Panc1 (cell line): ENCODE data around the gene ACVR1B. TPM values are rescaled to one million over a fixed set of nuclear protein-coding genes. Genes with fewer than 3 reads are reported as not detected.
A peak's percentile ranks its signal among the peaks of the same experiment; 100 is the strongest.

Experiments
- ATAC-seq: fragments of 200-7000 bp; cut with Tn5 transposase; 2 replicates; pipeline ENCODE4 v1.9.1; 2020; ENCODE audit warnings: mild to moderate bottlenecking, moderate library complexity
- BruUV-seq: library from RNA; stranded (reverse); fragments of 400-500 nt; replicated peaks from 2 replicates; lab custom pipeline; 2021; lab: Mats Ljungman, UMichigan
- CTCF ChIA-PET: fragments of 300-600 bp; sonication (Branson Sonifier 250); formaldehyde crosslinking; loops from one replicate; lab custom pipeline; 2022; ENCODE audit warnings: antibody characterized with exemption; lab: Charles Lee
- POLR2A ChIA-PET: fragments of 300-600 bp; sonication (Branson Sonifier 250); formaldehyde crosslinking; loops from one replicate; lab custom pipeline; 2022; ENCODE audit warnings: antibody characterized with exemption; lab: Charles Lee
- DNase-seq: peaks from one replicate; pipeline ENCODE4 v3.0.0-alpha.2; 2010; ENCODE audit warnings: low read depth, low spot score
- H3K27ac ChIP-seq: 2 replicates; pipeline ENCODE4 v1.5.1; 2011; ENCODE audit warnings: mild to moderate bottlenecking, low read length, inconsistent platforms
- H3K27me3 ChIP-seq: fragments of 200-500 bp; sonication (Bioruptor generic); 2 replicates; pipeline ENCODE4 v1.6.0; 2014; ENCODE audit warnings: low read length, inconsistent platforms; ENCODE audit not compliant: control insufficient read depth, insufficient read depth
- H3K36me3 ChIP-seq: fragments of 200-500 bp; sonication (Bioruptor generic); 2 replicates; pipeline ENCODE4 v1.5.1; 2014; ENCODE audit warnings: inconsistent platforms, mild to moderate bottlenecking, low read length, moderate library complexity; ENCODE audit not compliant: control insufficient read depth, insufficient read depth
- H3K4me1 ChIP-seq: 2 replicates; pipeline ENCODE4 v1.5.1; 2011; ENCODE audit warnings: inconsistent platforms, mild to moderate bottlenecking, low read length, moderate library complexity; ENCODE audit not compliant: control insufficient read depth, insufficient read depth
- H3K4me3 ChIP-seq, 2 experiments: 2 replicates each; pipeline ENCODE4 v1.5.1; 2011 to 2012; ENCODE audit warnings: low read depth in 2 of 2, low read length in 2 of 2, mild to moderate bottlenecking in 2 of 2, inconsistent platforms in 1 of 2, moderate library complexity in 1 of 2
- H3K9me3 ChIP-seq: fragments of 200-500 bp; sonication (Bioruptor generic); 2 replicates; pipeline ENCODE4 v1.5.1; 2014; ENCODE audit warnings: low read depth, mild to moderate bottlenecking, inconsistent platforms, low read length, moderate library complexity; ENCODE audit not compliant: control insufficient read depth, insufficient read depth
- CTCF ChIP-seq: fragments of 450-650 bp; IDR thresholded peaks from 2 replicates; pipeline ENCODE4 v1.5.1; 2017; ENCODE audit warnings: mild to moderate bottlenecking
- POLR2AphosphoS5 ChIP-seq: IDR thresholded peaks from 2 replicates; pipeline ENCODE4 v1.6.1; 2012; ENCODE audit warnings: mild to moderate bottlenecking, low read depth, low read length, moderate library complexity
- REST ChIP-seq, 2 experiments: IDR thresholded peaks; 2 replicates each; pipeline ENCODE4 v1.6.1; 2011 to 2012; ENCODE audit warnings: low read depth in 2 of 2, control low read depth in 1 of 2, low read length in 1 of 2, mild to moderate bottlenecking in 1 of 2, moderate library complexity in 1 of 2; ENCODE audit not compliant: insufficient read depth in 1 of 2
- SIN3A ChIP-seq: IDR thresholded peaks from 2 replicates; pipeline ENCODE4 v1.6.1; 2012; ENCODE audit warnings: low read depth, mild to moderate bottlenecking, low read length, moderate library complexity, borderline replicate concordance; ENCODE audit not compliant: insufficient read depth
- TCF7L2 ChIP-seq: IDR thresholded peaks from 2 replicates; pipeline ENCODE4 v1.6.1; 2011; ENCODE audit warnings: mild to moderate bottlenecking, low read depth, low read length, inconsistent platforms
- in situ Hi-C: cut with HindIII; loops from 2 replicates; pipeline ENCODE4 v1.10.0; 2016; ENCODE audit warnings: low sequenced_read_pairs, low pct_unique_long_range_greater_than_20kb
- intact Hi-C: fragments of 100-400 bp; cut with micrococcal nuclease; formaldehyde crosslinking; loops from one replicate; pipeline ENCODE4 v1.10.0; 2022; ENCODE audit not compliant: unreplicated experiment
- total RNA-seq: library from RNA; stranded (reverse); gene quantifications from one replicate; pipeline ENCODE4 v1.2.1, GENCODE V29; 2021; ENCODE audit not compliant: unreplicated experiment

ACVR1B gene
- total RNA-seq, 1 experiment from 2014 or later = 23.0 TPM

GRCh38 chr12:52007158-52007921 lies 55.8 kb downstream of the ACVR1B start:
- H3K4me3 ChIP-seq = peak overlapping the region; percentile 29 to 41
- BruUV-seq = no TSS peak
- in situ Hi-C loops = no loop called here
- ChIA-PET CTCF (no interaction called here), POLR2A (interaction anchor here (0.6 kb wide), 1 partner anchor 16 kb away, joined by 15 read pairs; no protein-coding TSS in a partner anchor)
- ATAC-seq (no peak; the same call in 1 of the 2 replicates), DNase-seq (no peak)
- peaks cover 4% of the 10 kb centered on the region; the same call in 1 of the 2 replicates for H3K27me3 ChIP-seq
- H3K36me3 ChIP-seq = no peaks in the 10 kb centered on the region
- intact Hi-C loops = no loop called here
- no peaks in the 10 kb centered on the region for H3K9me3 ChIP-seq
- H3K4me1 ChIP-seq = no peaks in the 10 kb centered on the region
- no peak overlapping the region for H3K27ac ChIP-seq
- TF ChIP-seq TCF7L2 = no peak
- no peak for TF ChIP-seq REST (IDR thresholded peaks at IDR 0.05; ENCODE audit: insufficient read depth in 1 of 2, low read depth in 2 of 2, low read length in 1 of 2)
- no peak for TF ChIP-seq POLR2AphosphoS5
- no peak for TF ChIP-seq CTCF
- TF ChIP-seq SIN3A = no peak

- Histone ChIP-seq H3K27me3 (peaks cover 4% of the 10 kb centered on the region; the same call in 1 of the 2 replicates), H3K9me3 (no peaks in the 10 kb centered on the region), H3K36me3 (no peaks in the 10 kb centered on the region), H3K4me1 (no peaks in the 10 kb centered on the region), H3K27ac (no peak overlapping the region), H3K4me3 (no peak overlapping the region)
- ChIA-PET CTCF (interaction anchor here (0.7 to 1.1 kb wide), 3 partner anchors 13 to 323 kb away, joined by 4 to 7 read pairs (median 4); no protein-coding TSS in a partner anchor), POLR2A (interaction anchor here (0.6 kb wide), 1 partner anchor 15 kb away, joined by 15 read pairs; no protein-coding TSS in a partner anchor)
- no peak for TF ChIP-seq REST (IDR thresholded peaks at IDR 0.05; ENCODE audit: insufficient read depth in 1 of 2, low read depth in 2 of 2, low read length in 1 of 2)
- no peak for TF ChIP-seq TCF7L2
- no peak for TF ChIP-seq POLR2AphosphoS5
- TF ChIP-seq CTCF = no peak
- TF ChIP-seq SIN3A = no peak
- DNase-seq (no peak), ATAC-seq (no peak)
- in situ Hi-C loops (no loop called here), intact Hi-C loops (no loop called here)
- BruUV-seq = no TSS peak
These were observed 56.5 kb downstream of the ACVR1B start for GRCh38 chr12:52007982-52008510.
